HG03060 (cell line): ENCODE measurements around the gene ZNF764.

Source experiments
- ATAC-seq: cut with Tn5 transposase; IDR thresholded peaks from one replicate; pipeline ENCODE4 v1.9.1; 2021; ENCODE audit warnings: low read depth, moderate number of reproducible peaks; ENCODE audit not compliant: unreplicated experiment

Gene ZNF764

DNA sequence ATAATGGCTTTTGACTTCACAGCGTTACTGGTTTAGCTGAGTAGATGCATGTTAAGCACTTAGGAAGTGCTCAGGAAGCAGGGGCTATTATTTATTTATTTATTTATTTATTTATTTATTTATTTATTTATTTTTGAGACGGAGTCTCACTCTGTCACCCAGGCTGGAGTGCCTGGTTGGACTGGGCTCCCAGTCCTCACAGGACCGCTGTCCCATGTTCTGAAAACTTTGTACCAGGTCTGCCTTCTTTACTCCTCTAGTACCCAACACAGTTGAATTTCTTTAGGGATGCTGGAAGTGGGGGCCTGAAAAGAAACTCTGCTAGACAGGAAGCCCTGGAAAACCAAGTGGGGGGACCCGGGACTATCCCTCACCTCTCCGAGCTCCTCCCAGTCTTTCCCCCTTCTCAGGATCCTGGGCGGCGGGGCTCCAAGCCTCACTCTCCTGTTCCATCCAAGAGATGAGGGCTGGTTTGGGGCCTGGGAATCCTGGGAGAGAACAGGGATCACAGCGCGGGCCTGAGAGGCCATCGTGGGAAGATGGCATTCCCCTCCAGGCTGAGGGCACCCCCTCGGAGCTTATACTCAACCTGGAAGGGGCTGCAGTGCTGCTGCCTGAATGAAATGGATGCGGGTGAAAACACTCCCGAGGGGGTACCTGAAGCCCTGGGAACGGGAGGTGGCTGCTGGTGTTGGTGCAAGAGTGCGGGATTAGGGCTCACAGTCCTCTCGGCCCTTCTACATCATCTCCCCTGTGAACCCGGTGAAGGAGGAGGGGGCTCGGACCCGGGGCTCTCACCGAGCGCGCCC, 12.7 kb upstream of the ZNF764 start:
- no peak for ATAC-seq

DNA sequence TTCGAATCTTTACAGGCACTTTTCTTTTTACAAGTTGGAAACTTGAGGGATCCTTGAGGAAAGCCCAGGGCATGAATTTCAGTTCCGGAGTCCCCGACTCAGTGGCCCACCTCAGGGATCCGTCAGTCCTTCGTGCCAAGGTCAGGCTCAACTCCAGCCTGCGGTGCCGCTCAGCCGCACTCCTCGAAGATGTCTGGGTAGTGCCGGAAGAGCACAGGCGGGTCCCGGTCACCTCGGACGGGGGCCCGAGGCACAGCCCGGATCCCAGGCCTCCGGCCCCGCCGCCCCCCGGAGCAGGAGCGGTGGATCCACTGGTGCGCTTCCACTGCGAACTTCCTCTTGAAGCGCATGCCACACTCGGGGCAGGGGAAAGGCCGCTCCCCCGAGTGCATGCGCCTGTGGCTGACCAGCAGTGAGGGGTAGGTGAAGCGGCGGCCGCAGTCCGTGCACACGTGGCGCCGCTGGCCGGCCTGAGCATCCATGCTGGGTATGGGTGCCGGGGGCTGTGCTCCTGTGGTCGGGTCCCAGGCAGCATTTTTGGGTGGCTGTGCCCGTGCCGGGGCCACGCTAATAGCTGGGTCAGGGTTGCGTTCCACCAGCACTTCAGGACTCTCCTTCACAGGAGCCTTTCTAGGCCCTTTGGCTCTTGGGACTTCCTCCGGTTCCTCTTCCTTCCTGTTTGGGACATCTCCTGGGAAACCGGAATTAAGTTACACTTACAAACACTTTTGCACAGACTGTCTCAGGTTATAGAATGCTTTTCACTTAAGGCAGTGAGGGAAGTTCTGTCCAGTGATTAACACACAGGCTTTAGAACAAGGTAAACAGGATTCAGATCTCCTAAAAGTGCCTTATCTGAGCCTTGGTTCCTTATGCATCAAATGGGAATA, 11.8 kb upstream of the ZNF764 start:
- no peak for ATAC-seq

DNA sequence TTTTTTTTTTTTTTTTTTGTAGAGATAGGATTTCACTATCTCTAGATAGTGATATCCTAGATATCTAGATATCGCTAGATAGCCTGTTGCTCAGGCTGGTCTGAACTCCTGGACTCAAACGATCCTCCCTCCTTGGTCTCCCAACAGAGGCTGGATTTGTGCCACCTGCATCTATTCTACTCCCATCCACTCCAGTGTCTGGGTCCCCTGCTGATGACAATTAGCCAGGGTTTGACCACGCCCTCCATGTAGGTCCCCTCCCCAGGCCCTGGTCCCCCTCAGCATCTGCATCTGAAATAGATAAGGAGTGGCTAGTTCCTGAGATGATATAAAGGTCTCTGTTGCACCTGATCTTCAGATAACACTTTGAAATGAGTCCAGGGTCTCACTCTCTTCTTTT, 11.1 kb upstream of the ZNF764 start:
- ATAC-seq: no peak

- no peak for ATAC-seq
These were observed 9.9 kb upstream of the ZNF764 start for GRCh38 chr16:30567991-30568638.

GRCh38 chr16:30567160-30567990, 9.2 kb upstream of the ZNF764 start:
- ATAC-seq: no peak

DNA sequence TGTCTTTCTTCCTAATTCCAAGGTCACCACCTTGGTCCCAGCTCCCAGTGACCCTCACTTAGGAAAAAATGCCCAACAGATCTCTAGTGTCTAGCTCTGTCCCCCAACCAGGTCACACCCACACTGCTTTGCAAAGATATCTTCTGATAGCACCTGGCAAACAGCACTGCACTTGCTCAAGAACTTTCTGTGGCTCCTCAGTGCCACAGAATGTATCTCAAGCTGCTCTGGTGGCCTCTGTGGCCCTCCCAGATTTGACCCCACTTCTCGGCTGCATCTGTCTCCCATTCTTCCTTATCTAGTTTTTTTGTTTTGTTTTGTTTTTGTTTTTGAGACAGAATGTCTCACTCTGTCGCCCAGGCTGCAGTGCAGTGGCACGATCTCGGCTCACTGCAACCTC, 8.4 kb upstream of the ZNF764 start:
- no peak for ATAC-seq

DNA sequence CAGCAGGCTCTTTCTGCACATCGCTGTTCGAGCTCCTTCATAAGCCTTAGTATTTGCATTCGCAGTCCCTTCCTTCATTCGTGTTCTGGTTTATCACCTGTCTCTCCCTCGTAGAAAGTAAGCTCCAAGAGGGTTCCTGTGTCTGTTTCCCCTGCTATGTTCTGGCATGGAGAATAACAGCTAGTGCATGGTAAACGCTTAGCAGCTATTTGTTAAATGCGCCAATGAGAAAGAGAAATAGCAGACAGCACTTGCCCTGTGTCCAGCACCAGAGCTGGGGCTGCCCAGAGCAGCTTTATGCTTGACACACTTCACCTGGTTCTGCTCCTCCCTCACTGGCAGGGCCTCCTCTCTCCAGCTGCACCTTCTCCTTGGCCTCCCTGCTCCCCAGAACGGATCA, 7.8 kb upstream of the ZNF764 start:
- ATAC-seq: no peak

- no peak for ATAC-seq
These were observed 7.4 kb upstream of the ZNF764 start for GRCh38 chr16:30565526-30565925.

DNA sequence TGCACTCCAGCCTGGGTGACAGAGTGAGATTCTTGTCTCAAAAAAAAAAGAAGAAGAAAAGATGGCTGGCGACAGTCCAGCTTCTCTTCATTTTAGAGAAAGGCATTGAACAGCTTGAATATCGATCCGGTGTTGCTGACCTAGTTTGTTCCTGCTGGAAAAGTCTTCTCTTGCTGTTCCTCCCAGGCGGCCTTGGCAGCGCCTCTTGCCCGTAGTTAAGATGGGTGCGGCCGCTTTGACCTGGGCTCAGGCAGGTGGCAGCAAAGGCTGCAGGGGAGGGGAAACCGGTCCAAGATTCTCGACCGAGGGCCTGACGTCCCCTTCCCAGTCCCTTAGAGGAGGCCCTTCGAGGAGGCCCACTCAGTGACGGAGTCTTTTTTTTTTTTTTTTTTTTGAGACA, 3.8 kb upstream of the ZNF764 start:
- ATAC-seq: no peak

DNA sequence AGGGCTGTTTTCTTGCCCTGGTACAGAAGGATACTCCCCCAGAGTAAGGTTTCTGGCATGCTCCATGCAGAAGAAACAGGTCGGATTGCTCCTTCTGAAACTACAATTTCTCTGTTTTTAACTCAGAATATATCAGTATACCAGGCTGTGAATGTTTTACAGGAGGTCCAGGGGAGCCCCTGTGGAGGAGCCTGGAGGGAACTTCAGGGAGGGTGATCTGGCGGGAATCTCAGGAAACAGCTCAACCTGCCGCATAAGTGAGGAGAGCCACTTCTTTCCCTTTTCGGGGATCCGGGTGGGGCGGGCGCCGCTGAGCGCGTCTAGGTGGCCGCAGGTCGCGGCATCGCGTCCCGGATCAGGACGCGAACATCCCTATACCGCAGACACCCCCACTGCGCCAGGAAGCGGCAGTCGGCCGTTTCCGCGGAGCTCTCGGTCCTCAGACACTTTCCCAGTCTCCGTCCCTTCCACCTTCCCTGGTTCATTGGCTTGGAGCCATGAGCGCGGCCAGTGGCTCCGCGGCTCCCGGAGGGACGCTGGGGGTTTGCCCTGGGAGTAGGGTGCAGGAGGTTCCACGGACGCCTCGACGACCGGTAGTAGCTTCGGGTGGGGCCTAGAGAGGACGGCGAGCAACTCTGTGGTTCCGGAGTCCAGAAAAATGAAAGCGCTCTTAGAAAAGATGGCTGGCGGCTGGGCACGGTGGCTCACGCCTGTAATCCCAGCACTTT, 3.1 kb upstream of the ZNF764 start:
- ATAC-seq: no peak

DNA sequence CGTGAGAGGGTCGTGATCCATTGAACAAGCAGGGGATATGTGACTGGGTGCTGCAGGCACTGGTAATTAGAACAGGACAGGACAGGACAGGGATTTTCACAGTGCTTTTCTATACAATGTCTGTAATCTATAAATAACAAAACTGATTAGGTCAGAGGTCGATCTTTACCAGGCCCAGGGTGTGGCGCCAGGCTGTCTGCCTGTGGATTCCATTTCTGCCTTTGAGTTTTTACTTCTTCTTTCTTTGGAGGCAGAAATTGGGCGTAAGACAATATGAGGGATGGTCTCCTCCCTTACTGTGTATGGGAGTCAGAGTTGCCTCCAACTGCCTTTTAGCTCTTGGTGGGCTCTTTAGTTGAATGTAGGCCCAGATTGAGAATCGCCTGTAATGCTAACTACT, 1.5 kb upstream of the ZNF764 start:
- no peak for ATAC-seq

GRCh38 chr16:30558789-30559377, 709 bp upstream of the ZNF764 start:
- no peak for ATAC-seq

GRCh38 chr16:30557707-30557956, 542 bp downstream of the ZNF764 start:
- ATAC-seq: no peak

DNA sequence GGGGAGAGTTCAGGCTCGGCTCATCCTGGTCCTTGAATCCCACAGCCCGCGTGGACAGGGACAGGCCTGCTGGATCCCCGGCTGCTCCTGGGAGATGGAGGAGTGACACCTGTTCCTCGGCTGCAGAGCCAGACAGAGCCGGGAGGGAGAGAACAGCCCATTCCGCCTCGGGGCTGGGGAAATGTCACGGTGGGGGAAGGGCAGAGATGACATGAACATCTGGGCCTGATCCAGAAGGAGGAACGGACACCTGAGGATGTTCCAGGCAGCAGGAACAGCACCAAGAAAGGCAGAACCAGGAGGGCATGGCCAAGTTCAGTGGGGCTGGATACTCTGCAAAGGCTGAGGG, 2.1 kb downstream of the ZNF764 start:
- ATAC-seq: no peak

- no peak for ATAC-seq
These were observed 2.7 kb downstream of the ZNF764 start for GRCh38 chr16:30555315-30556124.

- ATAC-seq: no peak
These were observed 3.4 kb downstream of the ZNF764 start for GRCh38 chr16:30554557-30555314.

GRCh38 chr16:30553393-30553899, 4.7 kb downstream of the ZNF764 start:
- ATAC-seq: no peak

DNA sequence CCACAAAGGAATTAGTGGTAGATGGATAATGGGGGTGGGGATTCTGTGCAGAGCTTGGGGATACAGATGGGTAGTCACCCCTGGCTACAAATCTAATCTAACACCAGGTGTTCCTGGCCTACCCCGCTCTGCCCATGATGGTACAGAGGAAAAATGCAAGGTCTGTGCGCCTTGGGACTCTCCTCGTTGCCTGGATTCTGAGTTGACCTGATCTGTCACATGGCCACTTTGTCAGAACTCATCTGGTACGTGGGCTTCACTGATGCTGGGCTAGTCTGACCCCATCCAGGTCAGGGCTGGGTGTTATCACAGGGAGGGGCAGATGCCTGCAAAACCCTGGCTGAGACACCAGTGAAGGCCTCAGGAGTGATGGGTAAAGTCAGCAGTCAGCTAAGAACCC, 5.2 kb downstream of the ZNF764 start:
- ATAC-seq: no peak
